SU-DHL-6 (cell line): ENCODE results near the gene HPS6.

Experiments used
- EZH2phosphoT487 ChIP-seq: fragments of 200-600 bp; sonication (generic), shearing (Covaris generic); conservative IDR thresholded peaks from 2 replicates; pipeline ENCODE4 v1.6.1; 2018; ENCODE audit warnings: mild to moderate bottlenecking, antibody characterized with exemption, low read length, moderate library complexity, mixed read lengths
- TF ChIP-seq, protein P1 (sequence below): fragments of 200-600 bp; sonication (generic); IDR thresholded peaks from one replicate; pipeline ENCODE4 v1.5.1; 2017; ENCODE audit warnings: antibody characterized with exemption, mild to moderate bottlenecking, low read length, moderate library complexity; ENCODE audit not compliant: insufficient read depth, poor library complexity, severe bottlenecking

DNA sequence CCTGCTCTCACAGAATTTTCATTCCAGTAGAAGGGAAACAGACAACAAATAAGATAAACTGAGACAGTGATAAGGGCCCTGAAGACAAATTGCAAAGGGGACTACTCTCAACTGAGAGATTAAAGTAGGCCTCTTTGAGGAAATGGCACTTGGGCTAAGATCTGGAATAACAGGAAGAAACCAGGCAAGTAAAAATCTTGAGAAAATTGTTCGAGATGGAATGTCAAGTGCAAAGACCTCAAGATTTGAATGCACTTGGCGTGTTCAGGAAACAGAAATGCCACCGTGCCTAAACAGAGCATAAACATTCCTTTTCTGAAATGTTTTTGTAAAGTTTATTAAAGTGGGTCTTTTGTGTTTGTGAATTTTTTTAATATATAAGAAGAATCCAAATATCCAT lies 19.9 kb upstream of the HPS6 start:
- TF ChIP-seq, protein P1, sequence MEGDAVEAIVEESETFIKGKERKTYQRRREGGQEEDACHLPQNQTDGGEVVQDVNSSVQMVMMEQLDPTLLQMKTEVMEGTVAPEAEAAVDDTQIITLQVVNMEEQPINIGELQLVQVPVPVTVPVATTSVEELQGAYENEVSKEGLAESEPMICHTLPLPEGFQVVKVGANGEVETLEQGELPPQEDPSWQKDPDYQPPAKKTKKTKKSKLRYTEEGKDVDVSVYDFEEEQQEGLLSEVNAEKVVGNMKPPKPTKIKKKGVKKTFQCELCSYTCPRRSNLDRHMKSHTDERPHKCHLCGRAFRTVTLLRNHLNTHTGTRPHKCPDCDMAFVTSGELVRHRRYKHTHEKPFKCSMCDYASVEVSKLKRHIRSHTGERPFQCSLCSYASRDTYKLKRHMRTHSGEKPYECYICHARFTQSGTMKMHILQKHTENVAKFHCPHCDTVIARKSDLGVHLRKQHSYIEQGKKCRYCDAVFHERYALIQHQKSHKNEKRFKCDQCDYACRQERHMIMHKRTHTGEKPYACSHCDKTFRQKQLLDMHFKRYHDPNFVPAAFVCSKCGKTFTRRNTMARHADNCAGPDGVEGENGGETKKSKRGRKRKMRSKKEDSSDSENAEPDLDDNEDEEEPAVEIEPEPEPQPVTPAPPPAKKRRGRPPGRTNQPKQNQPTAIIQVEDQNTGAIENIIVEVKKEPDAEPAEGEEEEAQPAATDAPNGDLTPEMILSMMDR, result no peak
- TF ChIP-seq EZH2phosphoT487, result no peak
